Occipital lobe (tissue), 2 donors: Measurements from ENCODE around the gene CPTP. TPM values are rescaled to one million over a fixed set of nuclear protein-coding genes. Genes with fewer than 3 reads are reported as not detected.

Experiments used
- small RNA-seq: library from RNA; depleted of rRNA; stranded (forward); fragments of <200 nt; gene quantifications from one replicate; pipeline ENCODE3, GENCODE V24; 2014
- total RNA-seq: library from RNA; depleted of rRNA; stranded (reverse); fragments of >200 nt; gene quantifications from one replicate; pipeline ENCODE4 v1.2.3, GENCODE V29; 2014

CPTP gene
- total RNA-seq, 1 donor from 2014 or later, result 12.3 TPM

Small RNA genes lying within 50 kb of the gene (small RNA-seq; reads per million reads assigned to genes)
- gene MIR6726, result not detected

Other genes starting within 250 kb of the CPTP start
- 5.5 TPM for gene C1orf159, start 208.7 kb upstream of the CPTP start, total RNA-seq
- gene TTLL10, start 150.9 kb upstream of the CPTP start, total RNA-seq, result not detected
- not detected for gene TNFRSF18, start 118.2 kb upstream of the CPTP start, total RNA-seq
- not detected for gene TNFRSF4, start 110.6 kb upstream of the CPTP start, total RNA-seq
- 18.4 TPM for gene SDF4, start 92.8 kb upstream of the CPTP start, total RNA-seq
- gene B3GALT6, start 92.6 kb upstream of the CPTP start, total RNA-seq, result 27.1 TPM
- gene C1QTNF12, start 78.1 kb upstream of the CPTP start, total RNA-seq, result not detected
- 39.6 TPM for gene UBE2J2, start 50.9 kb upstream of the CPTP start, total RNA-seq
- 2.2 TPM for gene SCNN1D, start 44.4 kb upstream of the CPTP start, total RNA-seq
- gene ACAP3, start 16.9 kb upstream of the CPTP start, total RNA-seq, result 51.3 TPM
- gene PUSL1, start 16.2 kb upstream of the CPTP start, total RNA-seq, result 8.0 TPM
- 28.2 TPM for gene INTS11, start 142 bp upstream of the CPTP start, total RNA-seq
- gene TAS1R3, start 6.5 kb downstream of the CPTP start, total RNA-seq, result 0.31 TPM
- 70.7 TPM for gene DVL1, start 24.6 kb downstream of the CPTP start, total RNA-seq
- gene MXRA8, start 33.8 kb downstream of the CPTP start, total RNA-seq, result 11.5 TPM
- 26.2 TPM for gene AURKAIP1, start 50.4 kb downstream of the CPTP start, total RNA-seq
- 116 TPM for gene CCNL2, start 74.5 kb downstream of the CPTP start, total RNA-seq
- gene MRPL20, start 82.5 kb downstream of the CPTP start, total RNA-seq, result 50.4 TPM
- gene ANKRD65, start 96.5 kb downstream of the CPTP start, total RNA-seq, result 1.4 TPM
- gene VWA1, start 110.9 kb downstream of the CPTP start, total RNA-seq, result 4.1 TPM
- gene ATAD3C, start 124.9 kb downstream of the CPTP start, total RNA-seq, result 0.62 TPM
- 11.7 TPM for gene ATAD3B, start 147.0 kb downstream of the CPTP start, total RNA-seq
- 7.3 TPM for gene ATAD3A, start 187.4 kb downstream of the CPTP start, total RNA-seq
- gene TMEM240, start 215.8 kb downstream of the CPTP start, total RNA-seq, result 18.1 TPM